ENCODE results near the gene CMIP.

GRCh38 chr16:81454044-81454443 is 9.4 kb downstream of the CMIP start:
- TF ChIP-seq LEF1 (IDR thresholded peaks at IDR 0.05; ENCODE audit: borderline replicate concordance), result no peak
- no peak for TF ChIP-seq BHLHE40 (IDR thresholded peaks at IDR 0.05; ENCODE audit: borderline replicate concordance)
- no peak for TF ChIP-seq SP1 (IDR thresholded peaks at IDR 0.05)
- TF ChIP-seq TARDBP (IDR thresholded peaks at IDR 0.05), result no peak
- TF ChIP-seq PKNOX1 (IDR thresholded peaks at IDR 0.05), result no peak
- TF ChIP-seq ELF4 (IDR thresholded peaks at IDR 0.05), result no peak
- TF ChIP-seq SUZ12 (IDR thresholded peaks at IDR 0.05), result no peak
- no peak for TF ChIP-seq FOXA1 (IDR thresholded peaks at IDR 0.05)
- no peak for TF ChIP-seq FOXM1 (IDR thresholded peaks at IDR 0.05; ENCODE audit: borderline replicate concordance)
- no peak for TF ChIP-seq HDGF (IDR thresholded peaks at IDR 0.05; ENCODE audit: borderline replicate concordance)
- no peak for TF ChIP-seq CTBP1 (IDR thresholded peaks at IDR 0.05; ENCODE audit: borderline replicate concordance)
- TF ChIP-seq ARNT (IDR thresholded peaks at IDR 0.05), result no peak
